BLaER1 (cell line): ENCODE measurements around the gene CHD9.
"Not testable (repeated sequence)": the region's sequence is repeated elsewhere in the genome, so short reads cannot be mapped to it uniquely, and the experiment has no call there.

Source experiments
- H3K27ac ChIP-seq: shearing (Covaris generic); formaldehyde crosslinking; 2 replicates; pipeline ENCODE4 v1.8.1; 2022
- H3K27me3 ChIP-seq: shearing (Covaris generic); formaldehyde crosslinking; 2 replicates; pipeline ENCODE4 v1.8.1; 2022
- H3K36me3 ChIP-seq: shearing (Covaris generic); formaldehyde crosslinking; 2 replicates; pipeline ENCODE4 v1.8.1; 2022
- H3K4me1 ChIP-seq: shearing (Covaris generic); formaldehyde crosslinking; 2 replicates; pipeline ENCODE4 v1.8.1; 2022
- H3K4me2 ChIP-seq: shearing (Covaris generic); formaldehyde crosslinking; 2 replicates; pipeline ENCODE4 v1.8.1; 2022
- H3K4me3 ChIP-seq: shearing (Covaris generic); formaldehyde crosslinking; 2 replicates; pipeline ENCODE4 v1.8.1; 2022
- H3K9ac ChIP-seq: shearing (Covaris generic); formaldehyde crosslinking; 2 replicates; pipeline ENCODE4 v1.8.1; 2022
- H3K9me3 ChIP-seq: shearing (Covaris generic); formaldehyde crosslinking; 2 replicates; pipeline ENCODE4 v1.8.1; 2022
- H4K20me1 ChIP-seq: shearing (Covaris generic); formaldehyde crosslinking; 2 replicates; pipeline ENCODE4 v1.8.1; 2022
- Cebpa-rat ChIP-seq: shearing (Covaris generic); IDR thresholded peaks from 2 replicates; pipeline ENCODE4 v1.8.1; 2022

CHD9 gene

DNA sequence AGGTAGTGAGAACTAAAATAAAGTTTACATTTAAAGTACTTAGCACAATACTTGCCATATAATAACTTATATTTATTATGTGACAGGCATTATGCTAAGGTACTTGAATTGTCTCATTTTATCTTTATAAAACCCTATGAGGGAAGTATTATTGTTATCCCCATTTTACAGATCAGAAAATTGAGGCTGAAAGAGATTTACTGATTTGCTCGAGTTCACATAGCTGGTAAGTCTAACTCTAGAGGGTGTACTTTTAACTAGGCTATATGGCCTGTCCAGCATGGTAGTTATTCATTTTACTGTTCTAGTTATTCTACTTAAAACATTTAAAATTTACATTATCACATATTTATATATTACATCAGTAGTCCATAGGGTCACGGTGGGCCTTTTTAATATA, 266.2 kb downstream of the CHD9 start:
- H3K9me3 ChIP-seq: no peaks in the 10 kb centered on the region
- no peak overlapping the region for H3K27ac ChIP-seq
- no peak overlapping the region for H3K4me3 ChIP-seq
- no peaks in the 10 kb centered on the region for H4K20me1 ChIP-seq
- H3K27me3 ChIP-seq: no peaks in the 10 kb centered on the region
- no peak overlapping the region for H3K4me2 ChIP-seq
- H3K36me3 ChIP-seq: peaks cover 91% of the 10 kb centered on the region
- no peaks in the 10 kb centered on the region for H3K4me1 ChIP-seq
- TF ChIP-seq Cebpa-rat: no peak
- no peak overlapping the region for H3K9ac ChIP-seq

GRCh38 chr16:53323924-53324323, 269.1 kb downstream of the CHD9 start:
- peaks cover 74% of the 10 kb centered on the region for H3K36me3 ChIP-seq

GRCh38 chr16:53330991-53331390, 276.2 kb downstream of the CHD9 start:
- not testable (repeated sequence) for H3K4me2 ChIP-seq, H3K27me3 ChIP-seq, H3K9ac ChIP-seq, H3K27ac ChIP-seq, H3K4me3 ChIP-seq, H4K20me1 ChIP-seq, H3K9me3 ChIP-seq, H3K4me1 ChIP-seq
- peaks cover 13% of the 10 kb centered on the region; the same call in 1 of the 2 replicates for H3K36me3 ChIP-seq

More at GRCh38 chr16:53323924-53324323, 269.1 kb downstream of the CHD9 start:
- H4K20me1 ChIP-seq: no peaks in the 10 kb centered on the region
- no peak overlapping the region for H3K27ac ChIP-seq
- H3K4me1 ChIP-seq: no peaks in the 10 kb centered on the region
- H3K9ac ChIP-seq: no peak overlapping the region
- H3K4me2 ChIP-seq: no peak overlapping the region
- no peaks in the 10 kb centered on the region for H3K9me3 ChIP-seq
- H3K27me3 ChIP-seq: no peaks in the 10 kb centered on the region
- no peak for TF ChIP-seq Cebpa-rat
- H3K4me3 ChIP-seq: no peak overlapping the region

GRCh38 chr16:53334581-53334980, 279.8 kb downstream of the CHD9 start:
- Histone ChIP-seq H3K4me2 (no peak overlapping the region), H3K9ac (no peak overlapping the region), H4K20me1 (no peaks in the 10 kb centered on the region), H3K9me3 (peaks cover 5% of the 10 kb centered on the region; the same call in 1 of the 2 replicates), H3K4me3 (no peak overlapping the region), H3K27me3 (no peaks in the 10 kb centered on the region), H3K27ac (no peak overlapping the region), H3K36me3 (no peaks in the 10 kb centered on the region), H3K4me1 (no peaks in the 10 kb centered on the region)
- no peak for TF ChIP-seq Cebpa-rat

DNA sequence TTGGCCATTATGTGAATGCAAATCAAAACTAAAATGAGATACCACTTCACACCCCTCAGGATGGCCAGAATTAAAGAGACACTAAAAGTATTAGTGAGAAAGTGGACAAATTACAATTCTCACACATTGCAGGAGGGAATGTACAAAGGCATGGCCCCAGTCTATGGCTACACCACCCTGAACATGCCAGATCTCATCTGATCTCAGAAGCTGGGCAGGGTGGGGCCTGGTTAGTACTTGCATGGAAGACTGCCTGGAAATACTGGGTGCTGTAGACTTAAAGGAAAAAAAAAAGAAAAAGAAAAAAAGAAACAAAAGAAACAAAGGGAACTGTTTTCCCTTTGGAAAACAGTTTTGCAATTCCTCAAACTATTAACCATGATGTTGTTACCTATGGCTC, 282.5 kb downstream of the CHD9 start:
- no peaks in the 10 kb centered on the region for H3K9me3 ChIP-seq
- no peaks in the 10 kb centered on the region for H4K20me1 ChIP-seq
- H3K27me3 ChIP-seq: no peaks in the 10 kb centered on the region
- H3K4me2 ChIP-seq: no peak overlapping the region
- H3K4me3 ChIP-seq: no peak overlapping the region
- H3K27ac ChIP-seq: no peak overlapping the region
- TF ChIP-seq Cebpa-rat: no peak
- no peaks in the 10 kb centered on the region for H3K36me3 ChIP-seq
- no peak overlapping the region for H3K9ac ChIP-seq
- H3K4me1 ChIP-seq: no peaks in the 10 kb centered on the region

GRCh38 chr16:53341792-53342191, 287.0 kb downstream of the CHD9 start:
- no peak overlapping the region for H3K27ac ChIP-seq
- H3K4me3 ChIP-seq: no peak overlapping the region
- no peaks in the 10 kb centered on the region for H3K9me3 ChIP-seq
- no peak overlapping the region for H3K4me2 ChIP-seq
- TF ChIP-seq Cebpa-rat: no peak
- H3K36me3 ChIP-seq: no peaks in the 10 kb centered on the region
- H3K4me1 ChIP-seq: no peaks in the 10 kb centered on the region
- H4K20me1 ChIP-seq: no peaks in the 10 kb centered on the region
- no peaks in the 10 kb centered on the region for H3K27me3 ChIP-seq
- H3K9ac ChIP-seq: no peak overlapping the region

- Histone ChIP-seq H3K27me3 (no peaks in the 10 kb centered on the region), H3K4me2 (no peak overlapping the region), H4K20me1 (no peaks in the 10 kb centered on the region), H3K9me3 (0 out of 2 replicates have a peak, but pooled peaks cover 6% of the 10 kb centered on the region), H3K4me1 (peaks cover 13% of the 10 kb centered on the region), H3K4me3 (no peak overlapping the region), H3K36me3 (no peaks in the 10 kb centered on the region), H3K9ac (no peak overlapping the region), H3K27ac (no peak overlapping the region)
- TF ChIP-seq Cebpa-rat: no peak
Measured at GRCh38 chr16:53355064-53355463, 300.3 kb downstream of the CHD9 start.

DNA sequence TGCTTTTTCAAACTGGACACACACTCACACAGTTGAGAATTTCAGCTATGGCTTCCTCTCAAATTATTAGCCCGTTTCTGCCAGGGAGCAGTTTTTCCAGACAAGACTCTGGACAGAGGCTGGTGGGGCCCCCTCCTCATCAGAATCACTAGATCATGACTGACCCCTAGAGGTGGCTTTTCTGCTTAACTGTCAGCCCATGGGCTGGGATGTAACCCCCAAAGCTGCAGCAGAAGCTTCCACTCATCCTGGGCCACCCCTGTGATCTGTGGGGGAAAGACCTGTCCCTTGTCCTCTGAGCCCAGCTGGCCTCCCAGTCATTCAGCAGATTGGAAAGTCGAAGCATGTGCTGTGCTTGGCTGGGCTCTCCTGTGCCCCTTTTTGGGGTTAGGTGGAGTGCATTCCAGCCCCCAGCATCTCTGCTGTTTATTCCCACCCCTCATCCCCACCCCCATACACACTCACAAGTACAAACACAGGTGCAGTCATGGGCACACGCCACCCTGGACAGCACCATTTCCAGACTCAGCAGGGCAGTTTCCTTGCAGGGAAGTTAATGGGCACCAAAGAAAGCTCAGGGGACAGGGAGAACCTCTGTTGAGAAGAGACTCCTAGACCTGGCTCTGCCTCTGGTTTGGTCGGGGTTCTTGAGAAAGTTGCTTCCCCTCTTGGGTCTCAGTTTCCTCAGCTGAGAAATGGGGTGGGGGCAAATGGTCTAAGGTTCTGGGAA, 301.9 kb downstream of the CHD9 start:
- Histone ChIP-seq H3K4me3 (no peak overlapping the region), H3K27ac (no peak overlapping the region)

DNA sequence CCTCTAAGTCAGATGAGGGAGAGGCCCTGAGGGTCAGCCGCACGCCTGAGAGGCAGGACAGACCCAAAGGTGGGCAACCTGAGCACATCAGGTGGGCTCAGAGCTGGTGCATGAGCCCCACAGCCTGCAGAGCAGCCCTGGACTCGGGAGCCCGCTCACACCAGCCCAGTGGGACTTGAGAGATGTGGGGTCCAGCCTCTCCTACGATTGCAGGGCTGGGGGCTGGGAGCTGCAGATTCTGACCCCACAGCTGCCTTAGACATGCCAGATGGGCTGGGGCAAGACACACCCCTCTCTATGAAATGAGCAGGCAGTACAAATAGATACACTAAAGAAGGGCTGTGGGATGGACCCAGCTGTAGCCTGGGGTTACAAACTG, 302.4 kb downstream of the CHD9 start:
- H3K27me3 ChIP-seq: no peaks in the 10 kb centered on the region
- H3K36me3 ChIP-seq: no peaks in the 10 kb centered on the region
- H4K20me1 ChIP-seq: no peaks in the 10 kb centered on the region
- no peak overlapping the region for H3K9ac ChIP-seq
- peaks cover 13% of the 10 kb centered on the region for H3K4me1 ChIP-seq
- no peak for TF ChIP-seq Cebpa-rat
- H3K4me3 ChIP-seq: no peak overlapping the region
- no peak overlapping the region for H3K4me2 ChIP-seq
- H3K9me3 ChIP-seq: no peaks in the 10 kb centered on the region
- no peak overlapping the region for H3K27ac ChIP-seq

More for the DNA sequence above, 301.9 kb downstream of the CHD9 start:
- Histone ChIP-seq H3K36me3 (no peaks in the 10 kb centered on the region), H3K9ac (no peak overlapping the region), H3K27me3 (no peaks in the 10 kb centered on the region), H4K20me1 (no peaks in the 10 kb centered on the region), H3K9me3 (no peaks in the 10 kb centered on the region), H3K4me2 (no peak overlapping the region), H3K4me1 (peaks cover 13% of the 10 kb centered on the region)
- no peak for TF ChIP-seq Cebpa-rat

GRCh38 chr16:53357955-53358354, 303.2 kb downstream of the CHD9 start:
- Histone ChIP-seq H3K27me3 (no peaks in the 10 kb centered on the region), H3K27ac (no peak overlapping the region), H4K20me1 (no peaks in the 10 kb centered on the region), H3K9me3 (no peaks in the 10 kb centered on the region), H3K36me3 (no peaks in the 10 kb centered on the region), H3K4me2 (no peak overlapping the region), H3K9ac (no peak overlapping the region), H3K4me3 (no peak overlapping the region), H3K4me1 (peaks cover 13% of the 10 kb centered on the region)
- TF ChIP-seq Cebpa-rat: no peak

DNA sequence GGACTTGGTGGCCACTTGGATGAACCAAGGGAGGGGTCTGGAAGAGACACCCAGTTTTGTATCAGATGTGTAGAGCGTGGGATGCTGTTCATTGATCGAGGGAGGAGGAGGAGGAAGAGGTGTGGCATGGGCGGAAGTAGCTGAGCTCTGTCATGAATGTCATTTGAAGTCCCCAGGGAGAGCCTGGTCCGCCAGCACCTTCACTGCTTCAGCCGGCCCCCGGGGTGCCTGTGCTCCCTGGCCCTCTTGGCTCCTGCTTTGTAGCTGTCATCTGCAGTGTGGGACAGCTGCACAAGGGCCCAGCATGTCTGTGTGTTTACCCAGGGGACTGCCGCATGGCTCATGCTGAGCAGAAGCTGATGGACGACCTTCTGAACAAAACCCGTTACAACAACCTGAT, 304.1 kb downstream of the CHD9 start:
- Histone ChIP-seq H3K4me1 (peaks cover 13% of the 10 kb centered on the region), H3K9me3 (no peaks in the 10 kb centered on the region), H3K9ac (no peak overlapping the region), H4K20me1 (no peaks in the 10 kb centered on the region), H3K4me3 (no peak overlapping the region), H3K36me3 (no peaks in the 10 kb centered on the region), H3K27me3 (no peaks in the 10 kb centered on the region), H3K27ac (no peak overlapping the region), H3K4me2 (peak overlapping the region; percentile 69)
- TF ChIP-seq Cebpa-rat: no peak
